ENCODE data around the gene EIF4E3. TPM values are rescaled to one million over a fixed set of nuclear protein-coding genes. Genes with fewer than 3 reads are reported as not detected.

EIF4E3 gene
- polyA plus RNA-seq, 1 donor from 2014 or later = 11.4 TPM

- H3K9me2 ChIP-seq (ENCODE audit: insufficient read depth, low read length) = no peaks in the 10 kb centered on the region
- H3K79me2 ChIP-seq (replicated peaks; ENCODE audit: insufficient read depth, low read length) = no peaks in the 10 kb centered on the region
- no peaks in the 10 kb centered on the region for H3K9me3 ChIP-seq (ENCODE audit: low read length)
- no peaks in the 10 kb centered on the region for H3F3A ChIP-seq (ENCODE audit: insufficient read depth, low read length, poor library complexity, severe bottlenecking)
- no peaks in the 10 kb centered on the region for H4K20me1 ChIP-seq (ENCODE audit: insufficient read depth)
- no peak overlapping the region for H3K9ac ChIP-seq (ENCODE audit: low read length)
- no peaks in the 10 kb centered on the region for H3K27me3 ChIP-seq (ENCODE audit: insufficient read depth, low read depth, low read length)
- H2AFZ ChIP-seq (ENCODE audit: low read depth, low read length) = no peak overlapping the region
- TF ChIP-seq RAD21 (conservative IDR thresholded peaks at IDR 0.05) (no peak), SMC3 (conservative IDR thresholded peaks at IDR 0.05; ENCODE audit: poor library complexity) (no peak), MXI1 (conservative IDR thresholded peaks at IDR 0.05; ENCODE audit: poor library complexity, severe bottlenecking) (no peak), REST (IDR thresholded peaks at IDR 0.05; ENCODE audit: borderline replicate concordance) (no peak), EP300 (conservative IDR thresholded peaks at IDR 0.05; ENCODE audit: poor library complexity, severe bottlenecking) (no peak), EZH2 (IDR thresholded peaks at IDR 0.05; ENCODE audit: borderline replicate concordance, insufficient read depth, low read length, poor library complexity, severe bottlenecking) (no peak), CTCF (IDR thresholded peaks at IDR 0.05; ENCODE audit: poor library complexity, severe bottlenecking) (no peak), POLR2AphosphoS5 (IDR thresholded peaks at IDR 0.05) (no peak), TAF1 (IDR thresholded peaks at IDR 0.05; ENCODE audit: low read depth) (no peak)
- no peak overlapping the region for H3K4me3 ChIP-seq (ENCODE audit: low read length)
- H3K36me3 ChIP-seq (ENCODE audit: insufficient read depth, low read length) = no peaks in the 10 kb centered on the region
- H3K27ac ChIP-seq (ENCODE audit: low read length) = no peak overlapping the region
- no peak overlapping the region for H3K4me2 ChIP-seq (ENCODE audit: low read length)
Observed at GRCh38 chr3:71689291-71689690, 35.9 kb downstream of the EIF4E3 start.

- no peaks in the 10 kb centered on the region for H3K79me2 ChIP-seq (replicated peaks; ENCODE audit: insufficient read depth, low read length)
- H3K4me2 ChIP-seq (ENCODE audit: low read length) = no peak overlapping the region
- no peaks in the 10 kb centered on the region for H3K9me2 ChIP-seq (ENCODE audit: insufficient read depth, low read length)
- H4K20me1 ChIP-seq (ENCODE audit: insufficient read depth) = no peaks in the 10 kb centered on the region
- no peak overlapping the region for H2AFZ ChIP-seq (ENCODE audit: low read depth, low read length)
- no peaks in the 10 kb centered on the region for H3K9me3 ChIP-seq (ENCODE audit: low read length)
- no peaks in the 10 kb centered on the region for H3K36me3 ChIP-seq (ENCODE audit: insufficient read depth, low read length)
- no peaks in the 10 kb centered on the region for H3F3A ChIP-seq (ENCODE audit: insufficient read depth, low read length, poor library complexity, severe bottlenecking)
- H3K27ac ChIP-seq (ENCODE audit: low read length) = no peak overlapping the region
- no peaks in the 10 kb centered on the region for H3K27me3 ChIP-seq (ENCODE audit: insufficient read depth, low read depth, low read length)
- H3K4me3 ChIP-seq (ENCODE audit: low read length) = no peak overlapping the region
- no peak overlapping the region for H3K9ac ChIP-seq (ENCODE audit: low read length)
- no peak for TF ChIP-seq EZH2 (IDR thresholded peaks at IDR 0.05; ENCODE audit: borderline replicate concordance, insufficient read depth, low read length, poor library complexity, severe bottlenecking)
- no peak for TF ChIP-seq MXI1 (conservative IDR thresholded peaks at IDR 0.05; ENCODE audit: poor library complexity, severe bottlenecking)
- no peak for TF ChIP-seq RAD21 (conservative IDR thresholded peaks at IDR 0.05)
Observed at GRCh38 chr3:71688121-71688520, 37.1 kb downstream of the EIF4E3 start.

- Histone ChIP-seq H3K9me2 (ENCODE audit: insufficient read depth, low read length) (no peaks in the 10 kb centered on the region), H3K9me3 (ENCODE audit: low read length) (no peaks in the 10 kb centered on the region), H3K9ac (ENCODE audit: low read length) (no peak overlapping the region), H3K4me3 (ENCODE audit: low read length) (no peak overlapping the region), H3F3A (ENCODE audit: insufficient read depth, low read length, poor library complexity, severe bottlenecking) (no peaks in the 10 kb centered on the region), H3K36me3 (ENCODE audit: insufficient read depth, low read length) (no peaks in the 10 kb centered on the region), H4K20me1 (ENCODE audit: insufficient read depth) (no peaks in the 10 kb centered on the region), H3K27ac (ENCODE audit: low read length) (no peak overlapping the region), H3K27me3 (ENCODE audit: insufficient read depth, low read depth, low read length) (no peaks in the 10 kb centered on the region), H3K4me2 (ENCODE audit: low read length) (no peak overlapping the region), H2AFZ (ENCODE audit: low read depth, low read length) (no peak overlapping the region), H3K79me2 (replicated peaks; ENCODE audit: insufficient read depth, low read length) (no peaks in the 10 kb centered on the region)
- no peak for TF ChIP-seq SMC3 (conservative IDR thresholded peaks at IDR 0.05; ENCODE audit: poor library complexity)
- TF ChIP-seq CTCF (IDR thresholded peaks at IDR 0.05; ENCODE audit: poor library complexity, severe bottlenecking) = no peak
- TF ChIP-seq REST (IDR thresholded peaks at IDR 0.05; ENCODE audit: borderline replicate concordance) = no peak
- TF ChIP-seq EZH2 (IDR thresholded peaks at IDR 0.05; ENCODE audit: borderline replicate concordance, insufficient read depth, low read length, poor library complexity, severe bottlenecking) = no peak
- TF ChIP-seq MXI1 (conservative IDR thresholded peaks at IDR 0.05; ENCODE audit: poor library complexity, severe bottlenecking) = no peak
- no peak for TF ChIP-seq POLR2AphosphoS5 (IDR thresholded peaks at IDR 0.05)
- TF ChIP-seq RAD21 (conservative IDR thresholded peaks at IDR 0.05) = no peak
Observed at GRCh38 chr3:71685686-71686085, 39.5 kb downstream of the EIF4E3 start.

Data from neural cell (in vitro differentiated cells).